GM23338 (cell line): Measurements from ENCODE around the gene CCL14. TPM values are rescaled to one million over a fixed set of nuclear protein-coding genes. Genes with fewer than 3 reads are reported as not detected.

Experiments
- ATAC-seq: fragments of 200-7000 bp; cut with Tn5 transposase; 3 replicates; pipeline ENCODE4 v1.9.1; 2020
- DNase-seq: peaks from one replicate; pipeline ENCODE4 v3.0.0-alpha.2; 2015; ENCODE audit warnings: low spot score
- H2AFZ ChIP-seq: fragments of 200-600 bp; sonication (generic); 2 replicates; pipeline ENCODE4 v1.8.0; 2016; ENCODE audit warnings: antibody characterized with exemption, mild to moderate bottlenecking, moderate library complexity
- H3F3A ChIP-seq: fragments of 200-600 bp; sonication (generic); replicated peaks from 2 replicates; pipeline ENCODE4 v1.8.0; 2017; ENCODE audit warnings: antibody characterized with exemption, mixed run types, low read depth
- H3K27ac ChIP-seq: fragments of 200-600 bp; sonication (generic); 2 replicates; pipeline ENCODE4 v1.6.1; 2016; ENCODE audit warnings: low read depth
- H3K27me3 ChIP-seq: fragments of 200-600 bp; sonication (generic); 2 replicates; pipeline ENCODE4 v1.8.0; 2016; ENCODE audit warnings: mild to moderate bottlenecking, mixed run types, moderate library complexity; ENCODE audit not compliant: insufficient read depth
- H3K36me3 ChIP-seq: fragments of 200-600 bp; sonication (generic); 2 replicates; pipeline ENCODE4 v1.8.0; 2016; ENCODE audit warnings: mild to moderate bottlenecking; ENCODE audit not compliant: insufficient read depth
- H3K4me1 ChIP-seq: fragments of 200-600 bp; sonication (generic); 2 replicates; pipeline ENCODE4 v1.8.0; 2016; ENCODE audit warnings: mild to moderate bottlenecking, moderate library complexity; ENCODE audit not compliant: insufficient read depth
- H3K4me2 ChIP-seq: fragments of 200-600 bp; sonication (generic); 2 replicates; pipeline ENCODE4 v1.7.1; 2017; ENCODE audit warnings: mixed run types
- H3K4me3 ChIP-seq: fragments of 200-600 bp; sonication (generic); 2 replicates; pipeline ENCODE4 v1.6.1; 2016; ENCODE audit warnings: mixed run types
- H3K79me2 ChIP-seq: fragments of 200-600 bp; sonication (generic); replicated peaks from 2 replicates; pipeline ENCODE4 v1.8.0; 2017; ENCODE audit warnings: mild to moderate bottlenecking; ENCODE audit not compliant: insufficient read depth
- H3K9me2 ChIP-seq: fragments of 200-600 bp; sonication (generic); 2 replicates; pipeline ENCODE4 v1.8.0; 2017; ENCODE audit not compliant: insufficient read depth
- H4K20me1 ChIP-seq: fragments of 200-600 bp; sonication (generic); replicated peaks from 2 replicates; pipeline ENCODE4 v1.8.0; 2017; ENCODE audit warnings: mild to moderate bottlenecking; ENCODE audit not compliant: insufficient read depth
- H3K27ac Mint-ChIP-seq: 2 replicates; pipeline ENCODE4 v1.8.0; 2020; ENCODE audit warnings: inconsistent platforms, mild to moderate bottlenecking, moderate library complexity, mixed read lengths
- H3K27me3 Mint-ChIP-seq: 3 replicates; pipeline ENCODE4 v1.8.0; 2022; ENCODE audit warnings: low read depth, mild to moderate bottlenecking, moderate library complexity, mixed read lengths, inconsistent platforms; ENCODE audit not compliant: insufficient read depth, poor library complexity
- H3K36me3 Mint-ChIP-seq: 3 replicates; pipeline ENCODE4 v1.8.0; 2021; ENCODE audit warnings: low read depth, mild to moderate bottlenecking, inconsistent platforms, moderate library complexity, mixed read lengths
- H3K4me1 Mint-ChIP-seq: 3 replicates; pipeline ENCODE4 v1.8.0; 2020; ENCODE audit warnings: mild to moderate bottlenecking, inconsistent platforms, mixed read lengths
- H3K4me3 Mint-ChIP-seq: 3 replicates; pipeline ENCODE4 v1.8.0; 2021; ENCODE audit warnings: moderate library complexity, mild to moderate bottlenecking, inconsistent platforms, mixed read lengths
- H3K9me3 Mint-ChIP-seq: 3 replicates; pipeline ENCODE4 v1.8.0; 2020; ENCODE audit warnings: moderate library complexity, mild to moderate bottlenecking, inconsistent platforms, mixed read lengths
- CREB1 ChIP-seq: fragments of 250-450 bp; sonication (Bioruptor Pico); IDR thresholded peaks from 2 replicates; pipeline ENCODE4 v1.5.0; 2020; ENCODE audit warnings: low read depth, mild to moderate bottlenecking, moderate library complexity
- EZH2 ChIP-seq: fragments of 200-600 bp; sonication (generic); IDR thresholded peaks from one replicate; pipeline ENCODE4 v1.8.0; 2017; ENCODE audit warnings: antibody characterized with exemption, mild to moderate bottlenecking, low read depth; ENCODE audit not compliant: unreplicated experiment
- EZH2phosphoT487 ChIP-seq: fragments of 200-600 bp; sonication (generic); IDR thresholded peaks from one replicate; pipeline ENCODE4 v1.8.1; 2018; ENCODE audit warnings: antibody characterized with exemption; ENCODE audit not compliant: unreplicated experiment
- JUNB ChIP-seq: IDR thresholded peaks from one replicate; pipeline ENCODE4 v1.6.1; 2016; ENCODE audit warnings: antibody characterized with exemption; ENCODE audit not compliant: unreplicated experiment
- NANOG ChIP-seq: IDR thresholded peaks from 2 replicates; pipeline ENCODE4 v1.6.1; 2016; ENCODE audit warnings: antibody characterized with exemption, borderline replicate concordance
- POLR2AphosphoS5 ChIP-seq: IDR thresholded peaks from 2 replicates; pipeline ENCODE4 v1.6.1; 2016; ENCODE audit warnings: antibody characterized with exemption, low read depth
- STAT1 ChIP-seq: IDR thresholded peaks from one replicate; pipeline ENCODE4 v1.6.1; 2016; ENCODE audit warnings: antibody characterized with exemption; ENCODE audit not compliant: unreplicated experiment
- ZNF114 ChIP-seq: fragments of 250-450 bp; sonication (Bioruptor Pico); IDR thresholded peaks from 2 replicates; pipeline ENCODE4 v1.5.0; 2020; ENCODE audit warnings: mild to moderate bottlenecking, moderate library complexity
- ZNF331 ChIP-seq: fragments of 250-450 bp; sonication (Bioruptor Pico); IDR thresholded peaks from 2 replicates; pipeline ENCODE4 v1.5.0; 2020; ENCODE audit warnings: low read depth, mild to moderate bottlenecking, moderate library complexity
- polyA plus RNA-seq: library from polyadenylated mRNA; unstranded; fragments of >200 nt; fragmentation: Nextera tagmentation; extraction: Ambion mirVana; gene quantifications from 2 replicates; pipeline ENCODE4 v1.2.1, GENCODE V29; 2016
- total RNA-seq: library from RNA; depleted of rRNA; stranded (reverse); fragments of >200 nt; shearing (Covaris generic); gene quantifications from 2 replicates; pipeline ENCODE4 v1.2.3, GENCODE V29; 2014
- TF ChIP-seq, protein P1 (sequence below): IDR thresholded peaks from one replicate; pipeline ENCODE4 v1.6.1; 2018; ENCODE audit warnings: antibody characterized with exemption; ENCODE audit not compliant: unreplicated experiment
- TF ChIP-seq, protein P2 (sequence below): fragments of 250-450 bp; sonication (Bioruptor Pico); IDR thresholded peaks from 2 replicates; pipeline ENCODE4 v1.5.0; 2020; ENCODE audit warnings: mild to moderate bottlenecking, moderate library complexity
- TF ChIP-seq, protein P3 (sequence below), 2 experiments: fragments of 200-600 bp in 1 of 2; sonication (generic) in 1 of 2; conservative IDR thresholded peaks; 2 replicates each; pipeline versions ENCODE4 v1.5.1 to v1.6.1; 2016 to 2017; ENCODE audit warnings: antibody characterized with exemption in 2 of 2, low read depth in 2 of 2, mild to moderate bottlenecking in 2 of 2, moderate library complexity in 1 of 2
- TF ChIP-seq, protein P4 (sequence below): IDR thresholded peaks from 2 replicates; pipeline ENCODE4 v1.6.1; 2016; ENCODE audit warnings: antibody characterized with exemption

The CCL14 gene
- total and polyA plus RNA-seq, 2 experiments from 2014 or later: not detected

DNA sequence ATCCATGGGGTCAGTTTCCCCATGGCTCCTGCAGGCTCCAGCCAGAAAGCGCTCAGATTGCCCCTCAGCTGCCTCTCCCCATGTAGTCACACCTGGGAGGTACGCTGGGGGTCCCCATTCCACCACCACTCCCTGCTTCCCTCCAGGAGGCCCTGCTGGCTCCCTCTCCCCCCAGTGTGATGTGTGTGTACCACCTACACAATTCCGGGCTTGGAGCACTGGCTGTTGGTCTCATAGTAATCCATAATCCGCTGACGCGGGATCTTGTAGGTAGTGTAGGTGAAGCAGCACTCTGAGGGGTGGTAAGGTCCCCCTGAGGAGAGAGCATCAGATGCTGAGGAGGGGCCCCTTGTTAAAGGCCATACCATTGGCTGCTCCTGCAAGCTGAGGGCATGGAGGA, 2.4 kb downstream of the CCL14 start:
- H3K27ac Mint-ChIP-seq: no peak overlapping the region
- ATAC-seq: no peak

More for the DNA sequence above, 2.4 kb downstream of the CCL14 start:
- H3F3A ChIP-seq: no peaks in the 10 kb centered on the region
- peaks cover 7% of the 10 kb centered on the region; the same call in 1 of the 2 replicates for H3K9me2 ChIP-seq
- no peak overlapping the region for H2AFZ ChIP-seq
- no peaks in the 10 kb centered on the region for H3K36me3 ChIP-seq
- H3K27me3 ChIP-seq: no peaks in the 10 kb centered on the region
- H3K79me2 ChIP-seq: no peaks in the 10 kb centered on the region
- H3K4me2 ChIP-seq: no peak overlapping the region
- Mint-ChIP-seq H3K27me3 (peaks cover 6% of the 10 kb centered on the region), H3K4me3 (no peak overlapping the region), H3K36me3 (no peaks in the 10 kb centered on the region), H3K9me3 (no peaks in the 10 kb centered on the region), H3K4me1 (no peaks in the 10 kb centered on the region)
- TF ChIP-seq, protein P1, sequence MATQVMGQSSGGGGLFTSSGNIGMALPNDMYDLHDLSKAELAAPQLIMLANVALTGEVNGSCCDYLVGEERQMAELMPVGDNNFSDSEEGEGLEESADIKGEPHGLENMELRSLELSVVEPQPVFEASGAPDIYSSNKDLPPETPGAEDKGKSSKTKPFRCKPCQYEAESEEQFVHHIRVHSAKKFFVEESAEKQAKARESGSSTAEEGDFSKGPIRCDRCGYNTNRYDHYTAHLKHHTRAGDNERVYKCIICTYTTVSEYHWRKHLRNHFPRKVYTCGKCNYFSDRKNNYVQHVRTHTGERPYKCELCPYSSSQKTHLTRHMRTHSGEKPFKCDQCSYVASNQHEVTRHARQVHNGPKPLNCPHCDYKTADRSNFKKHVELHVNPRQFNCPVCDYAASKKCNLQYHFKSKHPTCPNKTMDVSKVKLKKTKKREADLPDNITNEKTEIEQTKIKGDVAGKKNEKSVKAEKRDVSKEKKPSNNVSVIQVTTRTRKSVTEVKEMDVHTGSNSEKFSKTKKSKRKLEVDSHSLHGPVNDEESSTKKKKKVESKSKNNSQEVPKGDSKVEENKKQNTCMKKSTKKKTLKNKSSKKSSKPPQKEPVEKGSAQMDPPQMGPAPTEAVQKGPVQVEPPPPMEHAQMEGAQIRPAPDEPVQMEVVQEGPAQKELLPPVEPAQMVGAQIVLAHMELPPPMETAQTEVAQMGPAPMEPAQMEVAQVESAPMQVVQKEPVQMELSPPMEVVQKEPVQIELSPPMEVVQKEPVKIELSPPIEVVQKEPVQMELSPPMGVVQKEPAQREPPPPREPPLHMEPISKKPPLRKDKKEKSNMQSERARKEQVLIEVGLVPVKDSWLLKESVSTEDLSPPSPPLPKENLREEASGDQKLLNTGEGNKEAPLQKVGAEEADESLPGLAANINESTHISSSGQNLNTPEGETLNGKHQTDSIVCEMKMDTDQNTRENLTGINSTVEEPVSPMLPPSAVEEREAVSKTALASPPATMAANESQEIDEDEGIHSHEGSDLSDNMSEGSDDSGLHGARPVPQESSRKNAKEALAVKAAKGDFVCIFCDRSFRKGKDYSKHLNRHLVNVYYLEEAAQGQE: no peak
- TF ChIP-seq CREB1 (CRISPR knock-in tag): no peak
- TF ChIP-seq, protein P2, sequence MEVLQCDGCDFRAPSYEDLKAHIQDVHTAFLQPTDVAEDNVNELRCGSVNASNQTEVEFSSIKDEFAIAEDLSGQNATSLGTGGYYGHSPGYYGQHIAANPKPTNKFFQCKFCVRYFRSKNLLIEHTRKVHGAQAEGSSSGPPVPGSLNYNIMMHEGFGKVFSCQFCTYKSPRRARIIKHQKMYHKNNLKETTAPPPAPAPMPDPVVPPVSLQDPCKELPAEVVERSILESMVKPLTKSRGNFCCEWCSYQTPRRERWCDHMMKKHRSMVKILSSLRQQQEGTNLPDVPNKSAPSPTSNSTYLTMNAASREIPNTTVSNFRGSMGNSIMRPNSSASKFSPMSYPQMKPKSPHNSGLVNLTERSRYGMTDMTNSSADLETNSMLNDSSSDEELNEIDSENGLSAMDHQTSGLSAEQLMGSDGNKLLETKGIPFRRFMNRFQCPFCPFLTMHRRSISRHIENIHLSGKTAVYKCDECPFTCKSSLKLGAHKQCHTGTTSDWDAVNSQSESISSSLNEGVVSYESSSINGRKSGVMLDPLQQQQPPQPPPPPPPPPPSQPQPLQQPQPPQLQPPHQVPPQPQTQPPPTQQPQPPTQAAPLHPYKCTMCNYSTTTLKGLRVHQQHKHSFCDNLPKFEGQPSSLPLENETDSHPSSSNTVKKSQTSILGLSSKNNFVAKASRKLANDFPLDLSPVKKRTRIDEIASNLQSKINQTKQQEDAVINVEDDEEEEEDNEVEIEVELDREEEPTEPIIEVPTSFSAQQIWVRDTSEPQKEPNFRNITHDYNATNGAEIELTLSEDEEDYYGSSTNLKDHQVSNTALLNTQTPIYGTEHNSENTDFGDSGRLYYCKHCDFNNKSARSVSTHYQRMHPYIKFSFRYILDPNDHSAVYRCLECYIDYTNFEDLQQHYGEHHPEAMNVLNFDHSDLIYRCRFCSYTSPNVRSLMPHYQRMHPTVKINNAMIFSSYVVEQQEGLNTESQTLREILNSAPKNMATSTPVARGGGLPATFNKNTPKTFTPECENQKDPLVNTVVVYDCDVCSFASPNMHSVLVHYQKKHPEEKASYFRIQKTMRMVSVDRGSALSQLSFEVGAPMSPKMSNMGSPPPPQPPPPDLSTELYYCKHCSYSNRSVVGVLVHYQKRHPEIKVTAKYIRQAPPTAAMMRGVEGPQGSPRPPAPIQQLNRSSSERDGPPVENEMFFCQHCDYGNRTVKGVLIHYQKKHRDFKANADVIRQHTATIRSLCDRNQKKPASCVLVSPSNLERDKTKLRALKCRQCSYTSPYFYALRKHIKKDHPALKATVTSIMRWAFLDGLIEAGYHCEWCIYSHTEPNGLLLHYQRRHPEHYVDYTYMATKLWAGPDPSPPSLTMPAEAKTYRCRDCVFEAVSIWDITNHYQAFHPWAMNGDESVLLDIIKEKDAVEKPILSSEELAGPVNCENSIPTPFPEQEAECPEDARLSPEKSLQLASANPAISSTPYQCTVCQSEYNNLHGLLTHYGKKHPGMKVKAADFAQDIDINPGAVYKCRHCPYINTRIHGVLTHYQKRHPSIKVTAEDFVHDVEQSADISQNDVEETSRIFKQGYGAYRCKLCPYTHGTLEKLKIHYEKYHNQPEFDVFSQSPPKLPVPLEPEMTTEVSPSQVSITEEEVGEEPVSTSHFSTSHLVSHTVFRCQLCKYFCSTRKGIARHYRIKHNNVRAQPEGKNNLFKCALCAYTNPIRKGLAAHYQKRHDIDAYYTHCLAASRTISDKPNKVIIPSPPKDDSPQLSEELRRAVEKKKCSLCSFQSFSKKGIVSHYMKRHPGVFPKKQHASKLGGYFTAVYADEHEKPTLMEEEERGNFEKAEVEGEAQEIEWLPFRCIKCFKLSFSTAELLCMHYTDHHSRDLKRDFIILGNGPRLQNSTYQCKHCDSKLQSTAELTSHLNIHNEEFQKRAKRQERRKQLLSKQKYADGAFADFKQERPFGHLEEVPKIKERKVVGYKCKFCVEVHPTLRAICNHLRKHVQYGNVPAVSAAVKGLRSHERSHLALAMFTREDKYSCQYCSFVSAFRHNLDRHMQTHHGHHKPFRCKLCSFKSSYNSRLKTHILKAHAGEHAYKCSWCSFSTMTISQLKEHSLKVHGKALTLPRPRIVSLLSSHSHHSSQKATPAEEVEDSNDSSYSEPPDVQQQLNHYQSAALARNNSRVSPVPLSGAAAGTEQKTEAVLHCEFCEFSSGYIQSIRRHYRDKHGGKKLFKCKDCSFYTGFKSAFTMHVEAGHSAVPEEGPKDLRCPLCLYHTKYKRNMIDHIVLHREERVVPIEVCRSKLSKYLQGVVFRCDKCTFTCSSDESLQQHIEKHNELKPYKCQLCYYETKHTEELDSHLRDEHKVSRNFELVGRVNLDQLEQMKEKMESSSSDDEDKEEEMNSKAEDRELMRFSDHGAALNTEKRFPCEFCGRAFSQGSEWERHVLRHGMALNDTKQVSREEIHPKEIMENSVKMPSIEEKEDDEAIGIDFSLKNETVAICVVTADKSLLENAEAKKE (CRISPR knock-in tag): no peak
- no peak for TF ChIP-seq JUNB
- TF ChIP-seq, protein P3, sequence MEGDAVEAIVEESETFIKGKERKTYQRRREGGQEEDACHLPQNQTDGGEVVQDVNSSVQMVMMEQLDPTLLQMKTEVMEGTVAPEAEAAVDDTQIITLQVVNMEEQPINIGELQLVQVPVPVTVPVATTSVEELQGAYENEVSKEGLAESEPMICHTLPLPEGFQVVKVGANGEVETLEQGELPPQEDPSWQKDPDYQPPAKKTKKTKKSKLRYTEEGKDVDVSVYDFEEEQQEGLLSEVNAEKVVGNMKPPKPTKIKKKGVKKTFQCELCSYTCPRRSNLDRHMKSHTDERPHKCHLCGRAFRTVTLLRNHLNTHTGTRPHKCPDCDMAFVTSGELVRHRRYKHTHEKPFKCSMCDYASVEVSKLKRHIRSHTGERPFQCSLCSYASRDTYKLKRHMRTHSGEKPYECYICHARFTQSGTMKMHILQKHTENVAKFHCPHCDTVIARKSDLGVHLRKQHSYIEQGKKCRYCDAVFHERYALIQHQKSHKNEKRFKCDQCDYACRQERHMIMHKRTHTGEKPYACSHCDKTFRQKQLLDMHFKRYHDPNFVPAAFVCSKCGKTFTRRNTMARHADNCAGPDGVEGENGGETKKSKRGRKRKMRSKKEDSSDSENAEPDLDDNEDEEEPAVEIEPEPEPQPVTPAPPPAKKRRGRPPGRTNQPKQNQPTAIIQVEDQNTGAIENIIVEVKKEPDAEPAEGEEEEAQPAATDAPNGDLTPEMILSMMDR (conservative IDR thresholded peaks at IDR 0.05; ENCODE audit: low read depth in 2 of 2): no peak
- no peak for TF ChIP-seq NANOG
- no peak for TF ChIP-seq EZH2phosphoT487
- TF ChIP-seq, protein P4, sequence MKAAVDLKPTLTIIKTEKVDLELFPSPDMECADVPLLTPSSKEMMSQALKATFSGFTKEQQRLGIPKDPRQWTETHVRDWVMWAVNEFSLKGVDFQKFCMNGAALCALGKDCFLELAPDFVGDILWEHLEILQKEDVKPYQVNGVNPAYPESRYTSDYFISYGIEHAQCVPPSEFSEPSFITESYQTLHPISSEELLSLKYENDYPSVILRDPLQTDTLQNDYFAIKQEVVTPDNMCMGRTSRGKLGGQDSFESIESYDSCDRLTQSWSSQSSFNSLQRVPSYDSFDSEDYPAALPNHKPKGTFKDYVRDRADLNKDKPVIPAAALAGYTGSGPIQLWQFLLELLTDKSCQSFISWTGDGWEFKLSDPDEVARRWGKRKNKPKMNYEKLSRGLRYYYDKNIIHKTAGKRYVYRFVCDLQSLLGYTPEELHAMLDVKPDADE: no peak
- no peak for TF ChIP-seq ZNF114 (CRISPR knock-in tag)
- TF ChIP-seq ZNF331 (CRISPR knock-in tag): no peak
- TF ChIP-seq POLR2AphosphoS5: no peak
- no peak for TF ChIP-seq EZH2
- no peak for TF ChIP-seq STAT1
- H3K27ac ChIP-seq: no peak overlapping the region
- H3K4me3 ChIP-seq: no peak overlapping the region
- H3K4me1 ChIP-seq: no peaks in the 10 kb centered on the region
- no peak for DNase-seq
- no peaks in the 10 kb centered on the region for H4K20me1 ChIP-seq
